ENCODE measurements around the gene TMEM98.

The TMEM98 gene

GRCh38 chr17:32988481-32989101 is 60.6 kb downstream of the TMEM98 start:
- Histone ChIP-seq H3K9ac (ENCODE audit: low read length) (no peak overlapping the region), H3K4me3 (ENCODE audit: insufficient read depth, low read length, poor library complexity, severe bottlenecking) (no peak overlapping the region), H4K20me1 (ENCODE audit: low read depth, low read length) (no peaks in the 10 kb centered on the region), H3K27ac (ENCODE audit: low read depth, low read length) (no peak overlapping the region), H3F3A (ENCODE audit: insufficient read depth) (no peaks in the 10 kb centered on the region), H2AFZ (ENCODE audit: low read depth, low read length, severe bottlenecking) (no peak overlapping the region), H3K4me2 (ENCODE audit: low read depth, low read length, poor library complexity, severe bottlenecking) (no peak overlapping the region), H3K36me3 (ENCODE audit: low read length) (no peaks in the 10 kb centered on the region), H3K79me2 (ENCODE audit: insufficient read depth, low read length) (no peaks in the 10 kb centered on the region), H3K27me3 (ENCODE audit: low read length) (no peaks in the 10 kb centered on the region), H3K9me2 (replicated peaks; ENCODE audit: insufficient read depth, low read length) (no peaks in the 10 kb centered on the region), H3K9me3 (ENCODE audit: insufficient read depth, low read length) (no peaks in the 10 kb centered on the region)
- no peak for TF ChIP-seq CTCF (IDR thresholded peaks at IDR 0.05; ENCODE audit: insufficient read depth, low read length, poor library complexity, severe bottlenecking)
- no peak for TF ChIP-seq EZH2phosphoT487 (conservative IDR thresholded peaks at IDR 0.05; ENCODE audit: low read length)

GRCh38 chr17:32992321-32993033 is 64.5 kb downstream of the TMEM98 start:
- TF ChIP-seq CTCF (IDR thresholded peaks at IDR 0.05; ENCODE audit: insufficient read depth, low read length, poor library complexity, severe bottlenecking) (no peak), EZH2phosphoT487 (conservative IDR thresholded peaks at IDR 0.05; ENCODE audit: low read length) (no peak)
- no peak overlapping the region for H2AFZ ChIP-seq (ENCODE audit: low read depth, low read length, severe bottlenecking)

GRCh38 chr17:32993977-32994376 is 66.0 kb downstream of the TMEM98 start:
- Histone ChIP-seq H3K79me2 (ENCODE audit: insufficient read depth, low read length) (no peaks in the 10 kb centered on the region), H4K20me1 (ENCODE audit: low read depth, low read length) (no peaks in the 10 kb centered on the region), H3K4me3 (ENCODE audit: insufficient read depth, low read length, poor library complexity, severe bottlenecking) (no peak overlapping the region), H3K9me3 (ENCODE audit: insufficient read depth, low read length) (no peaks in the 10 kb centered on the region), H3K9ac (ENCODE audit: low read length) (no peak overlapping the region), H2AFZ (ENCODE audit: low read depth, low read length, severe bottlenecking) (no peak overlapping the region), H3F3A (ENCODE audit: insufficient read depth) (no peaks in the 10 kb centered on the region), H3K4me2 (ENCODE audit: low read depth, low read length, poor library complexity, severe bottlenecking) (no peak overlapping the region), H3K36me3 (ENCODE audit: low read length) (no peaks in the 10 kb centered on the region), H3K9me2 (replicated peaks; ENCODE audit: insufficient read depth, low read length) (no peaks in the 10 kb centered on the region), H3K27me3 (ENCODE audit: low read length) (no peaks in the 10 kb centered on the region), H3K27ac (ENCODE audit: low read depth, low read length) (no peak overlapping the region)
- TF ChIP-seq CTCF (IDR thresholded peaks at IDR 0.05; ENCODE audit: insufficient read depth, low read length, poor library complexity, severe bottlenecking), result no peak
- no peak for TF ChIP-seq EZH2phosphoT487 (conservative IDR thresholded peaks at IDR 0.05; ENCODE audit: low read length)

More at GRCh38 chr17:32992321-32993033, 64.5 kb downstream of the TMEM98 start:
- Histone ChIP-seq H3K27me3 (ENCODE audit: low read length) (no peaks in the 10 kb centered on the region), H3K9me3 (ENCODE audit: insufficient read depth, low read length) (no peaks in the 10 kb centered on the region), H3K27ac (ENCODE audit: low read depth, low read length) (no peak overlapping the region), H3K9ac (ENCODE audit: low read length) (no peak overlapping the region), H4K20me1 (ENCODE audit: low read depth, low read length) (no peaks in the 10 kb centered on the region), H3K4me2 (ENCODE audit: low read depth, low read length, poor library complexity, severe bottlenecking) (no peak overlapping the region), H3K36me3 (ENCODE audit: low read length) (no peaks in the 10 kb centered on the region), H3K79me2 (ENCODE audit: insufficient read depth, low read length) (no peaks in the 10 kb centered on the region), H3K9me2 (replicated peaks; ENCODE audit: insufficient read depth, low read length) (no peaks in the 10 kb centered on the region), H3F3A (ENCODE audit: insufficient read depth) (no peaks in the 10 kb centered on the region), H3K4me3 (ENCODE audit: insufficient read depth, low read length, poor library complexity, severe bottlenecking) (no peak overlapping the region)
